Kidney glomerular epithelial cell (primary cell): Measurements from ENCODE around the gene CLCA4.
A peak's percentile ranks its signal among the peaks of the same experiment; 100 is the strongest.
"Not testable (repeated sequence)": the region's sequence is repeated elsewhere in the genome, so short reads cannot be mapped to it uniquely, and the experiment has no call there.

ENCODE experiments used
- DNase-seq: peaks from one replicate; lab custom pipeline; 2025; lab: John Stamatoyannopoulos, UW

CLCA4 gene

GRCh38 chr1:86546787-86547221 lies at the start of gene CLCA4:
CLCA4 (plus strand) TSS chr1:86547078; CDS start chr1:86547120, 42 bp downstream.
- DNase-seq = no peak

GRCh38 chr1:86498281-86498680 lies 48.6 kb upstream of the CLCA4 start:
- DNase-seq = no peak

GRCh38 chr1:86499987-86500593 lies 46.8 kb upstream of the CLCA4 start:
- peak; percentile 29 for DNase-seq

GRCh38 chr1:86500714-86501113 lies 46.2 kb upstream of the CLCA4 start:
- DNase-seq = no peak

- not testable (repeated sequence) for DNase-seq
Measured at GRCh38 chr1:86502125-86502646, 44.7 kb upstream of the CLCA4 start.

- DNase-seq = peak; percentile 55
Measured at GRCh38 chr1:86502721-86503405, 44.0 kb upstream of the CLCA4 start.

- DNase-seq = no peak
Measured at GRCh38 chr1:86503406-86504136, 43.3 kb upstream of the CLCA4 start.

- peak; percentile 60 for DNase-seq
Measured at GRCh38 chr1:86504137-86504479, 42.8 kb upstream of the CLCA4 start.

- no peak for DNase-seq
Measured at GRCh38 chr1:86504895-86505563, 41.8 kb upstream of the CLCA4 start.

- no peak for DNase-seq
Measured at GRCh38 chr1:86505564-86505902, 41.3 kb upstream of the CLCA4 start.

GRCh38 chr1:86507935-86508582 lies 38.8 kb upstream of the CLCA4 start:
- DNase-seq = no peak

GRCh38 chr1:86508583-86508969 lies 38.3 kb upstream of the CLCA4 start:
- no peak for DNase-seq

GRCh38 chr1:86515597-86515996 lies 31.3 kb upstream of the CLCA4 start:
- DNase-seq = peak; percentile 15

- no peak for DNase-seq
Measured at GRCh38 chr1:86516335-86516734, 30.5 kb upstream of the CLCA4 start.

- peak; percentile 36 for DNase-seq
Measured at GRCh38 chr1:86517336-86517735, 29.5 kb upstream of the CLCA4 start.

- DNase-seq = no peak
Measured at GRCh38 chr1:86520789-86521521, 25.9 kb upstream of the CLCA4 start.

GRCh38 chr1:86521522-86521891 lies 25.4 kb upstream of the CLCA4 start:
- DNase-seq = no peak

- DNase-seq = no peak
Measured at GRCh38 chr1:86522240-86522639, 24.6 kb upstream of the CLCA4 start.

- no peak for DNase-seq
Measured at GRCh38 chr1:86523670-86524354, 23.1 kb upstream of the CLCA4 start.

GRCh38 chr1:86527306-86527705 lies 19.6 kb upstream of the CLCA4 start:
- no peak for DNase-seq
